MM.1S (cell line): ENCODE results near the gene RSRC1.

Experiments
- DNase-seq: peaks from one replicate; pipeline ENCODE4 v3.0.0-alpha.2; 2015
- H2AFZ ChIP-seq: fragments of 300-600 bp; sonication (generic); 2 replicates; pipeline ENCODE4 v1.6.0; 2016; ENCODE audit warnings: antibody characterized with exemption, low read length
- H3F3A ChIP-seq: fragments of 300-600 bp; sonication (generic); 2 replicates; pipeline ENCODE4 v1.6.1; 2016; ENCODE audit warnings: mild to moderate bottlenecking, antibody characterized with exemption, low read length, moderate library complexity, mixed read lengths; ENCODE audit not compliant: insufficient read depth
- H3K27ac ChIP-seq: fragments of 300-600 bp; sonication (generic); 2 replicates; pipeline ENCODE4 v1.5.1; 2016; ENCODE audit warnings: mild to moderate bottlenecking, low read length
- H3K27me3 ChIP-seq: fragments of 300-600 bp; sonication (generic); replicated peaks from 2 replicates; pipeline ENCODE4 v1.6.0; 2016; ENCODE audit warnings: low read length; ENCODE audit not compliant: insufficient read depth
- H3K36me3 ChIP-seq: fragments of 300-600 bp; sonication (generic); replicated peaks from 2 replicates; pipeline ENCODE4 v1.6.1; 2016; ENCODE audit warnings: mild to moderate bottlenecking, low read length, mixed read lengths; ENCODE audit not compliant: insufficient read depth
- H3K4me1 ChIP-seq: fragments of 300-600 bp; sonication (generic); 2 replicates; pipeline ENCODE4 v1.6.1; 2016; ENCODE audit warnings: low read length, mixed read lengths
- H3K4me2 ChIP-seq: fragments of 300-600 bp; sonication (generic); 2 replicates; pipeline ENCODE4 v1.6.0; 2016; ENCODE audit warnings: low read depth, low read length
- H3K4me3 ChIP-seq: fragments of 300-600 bp; sonication (generic); 2 replicates; pipeline ENCODE4 v1.5.1; 2016; ENCODE audit warnings: low read length, mixed read lengths
- H3K79me2 ChIP-seq: fragments of 300-600 bp; sonication (generic); 2 replicates; pipeline ENCODE4 v1.6.1; 2016; ENCODE audit warnings: mixed run types, low read length, mixed read lengths
- H3K9ac ChIP-seq: fragments of 300-600 bp; sonication (generic); 2 replicates; pipeline ENCODE4 v1.6.1; 2016; ENCODE audit warnings: low read length, mixed read lengths
- H3K9me2 ChIP-seq: fragments of 300-600 bp; sonication (generic); replicated peaks from 2 replicates; pipeline ENCODE4 v1.6.1; 2016; ENCODE audit warnings: mild to moderate bottlenecking, low read length, mixed read lengths; ENCODE audit not compliant: insufficient read depth
- H3K9me3 ChIP-seq: fragments of 300-600 bp; sonication (generic); replicated peaks from 2 replicates; pipeline ENCODE4 v1.6.1; 2016; ENCODE audit warnings: mild to moderate bottlenecking, low read length, mixed read lengths; ENCODE audit not compliant: insufficient read depth
- H4K20me1 ChIP-seq: fragments of 300-600 bp; sonication (generic); 2 replicates; pipeline ENCODE4 v1.6.1; 2016; ENCODE audit warnings: mild to moderate bottlenecking, low read length, moderate library complexity, mixed read lengths; ENCODE audit not compliant: insufficient read depth
- EZH2 ChIP-seq: fragments of 300-600 bp; sonication (generic); optimal IDR thresholded peaks from 2 replicates; pipeline ENCODE3; 2017; ENCODE audit warnings: low read depth, mild to moderate bottlenecking, antibody characterized with exemption, low read length, mixed read lengths
- EZH2phosphoT487 ChIP-seq: fragments of 300-600 bp; sonication (generic); IDR thresholded peaks from 2 replicates; pipeline ENCODE4 v1.6.1; 2018; ENCODE audit warnings: antibody characterized with exemption, low read length
- TF ChIP-seq, protein P1 (sequence below): fragments of 300-600 bp; sonication (generic); IDR thresholded peaks from 2 replicates; pipeline ENCODE4 v1.5.1; 2016; ENCODE audit warnings: antibody characterized with exemption, low read length, mixed read lengths

Gene RSRC1

DNA sequence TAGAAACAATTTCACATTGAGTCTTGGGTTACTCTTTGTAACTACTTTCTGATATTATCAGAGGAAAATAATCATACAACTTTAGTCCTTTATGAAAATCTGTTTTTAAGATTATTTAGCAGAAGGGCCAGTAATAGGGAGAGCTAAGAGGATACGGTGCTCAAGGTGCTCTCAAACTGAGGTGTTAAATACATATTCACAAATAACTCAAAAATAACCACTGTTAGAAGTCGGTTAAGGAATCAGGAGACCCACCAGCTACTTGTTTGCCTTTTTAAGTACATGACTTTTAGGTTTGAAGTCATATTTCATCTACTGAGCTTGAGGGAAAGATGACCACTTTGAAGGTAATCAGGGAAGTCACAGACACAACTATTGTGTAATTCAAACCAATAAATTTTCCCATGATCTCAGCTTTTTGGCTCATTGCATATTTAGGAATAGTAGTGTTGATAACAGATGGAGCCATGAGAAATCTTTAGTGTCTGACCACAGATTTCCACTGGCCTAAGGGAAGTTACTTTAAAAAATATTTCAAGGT is 1.4 kb upstream of the RSRC1 start:
- H3K27ac ChIP-seq = no peak overlapping the region
- H2AFZ ChIP-seq = no peak overlapping the region
- DNase-seq = no peak
- no peaks in the 10 kb centered on the region for H4K20me1 ChIP-seq
- peaks cover 33% of the 10 kb centered on the region for H3K79me2 ChIP-seq
- peaks cover 18% of the 10 kb centered on the region for H3K4me1 ChIP-seq
- no peaks in the 10 kb centered on the region for H3K9me2 ChIP-seq
- peaks cover 23% of the 10 kb centered on the region for H3K27me3 ChIP-seq
- H3K9me3 ChIP-seq = no peaks in the 10 kb centered on the region
- peaks cover 15% of the 10 kb centered on the region for H3F3A ChIP-seq
- no peak overlapping the region for H3K4me3 ChIP-seq
- H3K36me3 ChIP-seq = no peaks in the 10 kb centered on the region
- TF ChIP-seq, protein P1, sequence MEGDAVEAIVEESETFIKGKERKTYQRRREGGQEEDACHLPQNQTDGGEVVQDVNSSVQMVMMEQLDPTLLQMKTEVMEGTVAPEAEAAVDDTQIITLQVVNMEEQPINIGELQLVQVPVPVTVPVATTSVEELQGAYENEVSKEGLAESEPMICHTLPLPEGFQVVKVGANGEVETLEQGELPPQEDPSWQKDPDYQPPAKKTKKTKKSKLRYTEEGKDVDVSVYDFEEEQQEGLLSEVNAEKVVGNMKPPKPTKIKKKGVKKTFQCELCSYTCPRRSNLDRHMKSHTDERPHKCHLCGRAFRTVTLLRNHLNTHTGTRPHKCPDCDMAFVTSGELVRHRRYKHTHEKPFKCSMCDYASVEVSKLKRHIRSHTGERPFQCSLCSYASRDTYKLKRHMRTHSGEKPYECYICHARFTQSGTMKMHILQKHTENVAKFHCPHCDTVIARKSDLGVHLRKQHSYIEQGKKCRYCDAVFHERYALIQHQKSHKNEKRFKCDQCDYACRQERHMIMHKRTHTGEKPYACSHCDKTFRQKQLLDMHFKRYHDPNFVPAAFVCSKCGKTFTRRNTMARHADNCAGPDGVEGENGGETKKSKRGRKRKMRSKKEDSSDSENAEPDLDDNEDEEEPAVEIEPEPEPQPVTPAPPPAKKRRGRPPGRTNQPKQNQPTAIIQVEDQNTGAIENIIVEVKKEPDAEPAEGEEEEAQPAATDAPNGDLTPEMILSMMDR = no peak
- no peak overlapping the region for H3K4me2 ChIP-seq
- H3K9ac ChIP-seq = no peak overlapping the region

DNA sequence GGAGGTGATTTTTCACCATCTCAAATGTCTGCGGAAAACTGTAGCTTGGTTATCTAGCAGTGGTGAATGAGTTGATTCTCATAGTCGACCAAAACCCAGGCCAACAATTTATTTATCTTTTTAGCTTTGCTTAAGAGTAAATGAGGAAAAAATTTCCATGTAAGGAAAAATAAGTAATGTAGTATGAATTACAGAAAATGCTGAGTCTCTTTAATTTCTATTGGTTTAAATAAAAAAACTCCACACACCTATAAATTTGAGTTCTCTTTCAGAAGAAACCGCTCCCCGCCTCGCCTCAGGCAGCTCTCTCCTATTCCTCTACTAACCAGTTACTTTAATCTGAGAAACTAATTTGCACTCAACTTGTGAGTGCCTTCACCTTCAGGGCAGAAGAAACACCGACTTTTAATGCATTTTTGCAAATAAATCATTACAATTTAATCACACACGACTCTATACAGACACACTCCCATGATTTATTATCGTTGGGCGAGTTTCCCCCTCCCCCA is 540 bp upstream of the RSRC1 start:
- H3K79me2 ChIP-seq = peaks cover 42% of the 10 kb centered on the region
- H3K9me2 ChIP-seq = no peaks in the 10 kb centered on the region
- peaks cover 18% of the 10 kb centered on the region for H3K4me1 ChIP-seq
- peak overlapping the region; percentile 77; the same call in 1 of the 2 replicates for H3K27ac ChIP-seq
- H3K27me3 ChIP-seq = peaks cover 23% of the 10 kb centered on the region
- H3K9me3 ChIP-seq = no peaks in the 10 kb centered on the region
- no peaks in the 10 kb centered on the region for H4K20me1 ChIP-seq
- peak overlapping the region; percentile 83 for H2AFZ ChIP-seq
- no peak for DNase-seq
- TF ChIP-seq EZH2 = no peak
- no peak for TF ChIP-seq EZH2phosphoT487
- TF ChIP-seq, protein P1 = no peak
- H3K36me3 ChIP-seq = no peaks in the 10 kb centered on the region
- peak overlapping the region; percentile 91 for H3K4me3 ChIP-seq
- peaks cover 15% of the 10 kb centered on the region for H3F3A ChIP-seq
- H3K9ac ChIP-seq = peak overlapping the region; percentile 74
- peak overlapping the region; percentile 65 for H3K4me2 ChIP-seq

DNA sequence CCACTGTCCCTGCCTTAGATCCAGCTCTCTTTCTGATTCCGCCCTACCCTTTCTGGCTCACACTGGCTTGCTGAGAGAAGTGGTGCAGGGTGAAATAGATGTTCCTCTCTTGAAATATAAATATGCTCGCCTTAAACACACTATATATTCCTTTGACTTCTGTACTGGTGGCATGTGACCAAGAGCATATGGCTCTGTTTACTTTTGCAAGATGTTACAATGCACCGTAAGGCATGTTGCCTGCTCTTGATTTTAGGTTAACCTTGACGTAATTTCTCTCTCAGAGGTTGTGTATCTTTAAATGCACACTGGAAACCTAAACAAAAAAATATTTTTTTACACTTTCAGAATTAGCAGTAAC is 749 bp downstream of the RSRC1 start:
- no peaks in the 10 kb centered on the region for H3K36me3 ChIP-seq
- peaks cover 15% of the 10 kb centered on the region for H3F3A ChIP-seq
- H3K27ac ChIP-seq = peak overlapping the region; percentile 77; the same call in 1 of the 2 replicates
- H3K9me3 ChIP-seq = no peaks in the 10 kb centered on the region
- H3K4me2 ChIP-seq = peak overlapping the region; percentile 63
- peaks cover 23% of the 10 kb centered on the region for H3K27me3 ChIP-seq
- H3K9me2 ChIP-seq = no peaks in the 10 kb centered on the region
- peaks cover 18% of the 10 kb centered on the region for H3K4me1 ChIP-seq
- peak overlapping the region; percentile 74 for H3K9ac ChIP-seq
- no peaks in the 10 kb centered on the region for H4K20me1 ChIP-seq
- H2AFZ ChIP-seq = peak overlapping the region; percentile 83
- TF ChIP-seq, protein P1 = no peak
- TF ChIP-seq EZH2phosphoT487 (no peak), EZH2 (no peak)
- peak; percentile 24 for DNase-seq
- peaks cover 55% of the 10 kb centered on the region for H3K79me2 ChIP-seq
- H3K4me3 ChIP-seq = peak overlapping the region; percentile 91
